ENCODE results near the gene ODAD3. TPM values are rescaled to one million over a fixed set of nuclear protein-coding genes. Genes with fewer than 3 reads are reported as not detected.

The ODAD3 gene
- not detected for total RNA-seq

DNA sequence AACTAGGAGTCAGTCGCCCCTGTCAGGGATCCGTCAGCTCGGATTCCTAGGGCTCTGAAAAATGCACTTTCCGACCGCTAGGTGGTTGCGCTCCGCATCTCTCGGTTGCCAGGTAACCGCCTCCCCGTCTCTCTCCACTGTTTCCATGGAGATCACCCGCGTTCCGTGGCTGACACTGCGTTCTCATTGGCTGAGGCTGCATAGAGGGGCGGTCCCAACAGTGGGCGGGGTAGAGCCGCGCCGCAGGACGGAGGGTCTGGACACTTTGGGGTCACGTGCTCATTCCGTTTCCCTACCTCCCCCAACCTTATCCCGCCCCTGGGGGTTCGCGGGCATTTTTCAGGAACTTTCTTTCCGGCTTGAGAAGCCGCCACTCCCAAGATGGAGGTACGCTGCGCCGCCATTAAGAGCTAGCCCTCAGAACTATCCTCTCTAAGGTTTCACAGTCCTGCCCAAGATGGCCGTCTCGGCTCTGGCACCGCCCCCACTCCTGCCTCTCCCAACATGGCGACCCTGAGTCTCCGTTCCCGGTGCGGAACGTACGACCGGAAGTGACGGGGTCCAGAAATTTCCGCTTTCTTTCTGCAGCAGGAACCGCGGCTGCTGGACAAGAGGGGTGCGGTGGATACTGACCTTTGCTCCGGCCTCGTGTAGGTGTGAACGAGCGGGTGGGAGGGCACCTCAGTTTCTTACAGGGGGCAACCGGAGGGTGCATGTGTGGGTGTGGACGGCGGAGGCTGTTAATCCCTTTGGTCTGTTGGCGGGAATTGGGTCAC is at the start of gene ODAD3, which contains the start of gene PRKCSH:
ODAD3 (minus strand) TSS at position 65 of the 776 bp plus-strand sequence. CDS start 105 bp downstream, outside the sequence.
PRKCSH (plus strand) TSS at position 579 of the 776 bp plus-strand sequence. CDS start 483 bp downstream, outside the sequence.
- DNase-seq (ENCODE audit: low spot score in 2 of 2) = peak; percentile 95 to 99
- intact Hi-C loops (cut with DNase I) = loop anchor here (1.0 to 2.0 kb wide), 5 partner anchors 13 to 89 kb away; partner anchors contain the start of genes CCDC159, SWSAP1, TMEM205 and ZNF653
- peaks cover 12 to 14% of the 10 kb centered on the region in 2 donors for H3K4me1 ChIP-seq
- peaks cover 21 to 25% of the 10 kb centered on the region in 2 donors for H3K36me3 ChIP-seq
- peak within 1 kb of the TSS; percentile 73 to 80 for H3K27ac ChIP-seq
- no peaks in the 10 kb centered on the region for H3K27me3 ChIP-seq
- TF ChIP-seq, protein P1, sequence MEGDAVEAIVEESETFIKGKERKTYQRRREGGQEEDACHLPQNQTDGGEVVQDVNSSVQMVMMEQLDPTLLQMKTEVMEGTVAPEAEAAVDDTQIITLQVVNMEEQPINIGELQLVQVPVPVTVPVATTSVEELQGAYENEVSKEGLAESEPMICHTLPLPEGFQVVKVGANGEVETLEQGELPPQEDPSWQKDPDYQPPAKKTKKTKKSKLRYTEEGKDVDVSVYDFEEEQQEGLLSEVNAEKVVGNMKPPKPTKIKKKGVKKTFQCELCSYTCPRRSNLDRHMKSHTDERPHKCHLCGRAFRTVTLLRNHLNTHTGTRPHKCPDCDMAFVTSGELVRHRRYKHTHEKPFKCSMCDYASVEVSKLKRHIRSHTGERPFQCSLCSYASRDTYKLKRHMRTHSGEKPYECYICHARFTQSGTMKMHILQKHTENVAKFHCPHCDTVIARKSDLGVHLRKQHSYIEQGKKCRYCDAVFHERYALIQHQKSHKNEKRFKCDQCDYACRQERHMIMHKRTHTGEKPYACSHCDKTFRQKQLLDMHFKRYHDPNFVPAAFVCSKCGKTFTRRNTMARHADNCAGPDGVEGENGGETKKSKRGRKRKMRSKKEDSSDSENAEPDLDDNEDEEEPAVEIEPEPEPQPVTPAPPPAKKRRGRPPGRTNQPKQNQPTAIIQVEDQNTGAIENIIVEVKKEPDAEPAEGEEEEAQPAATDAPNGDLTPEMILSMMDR (IDR thresholded peaks at IDR 0.05) = peak; percentile 86 to 97 (median 93)
- H3K4me3 ChIP-seq = peak within 1 kb of the TSS; percentile 82 to 93
- no peaks in the 10 kb centered on the region for H3K9me3 ChIP-seq

DNA sequence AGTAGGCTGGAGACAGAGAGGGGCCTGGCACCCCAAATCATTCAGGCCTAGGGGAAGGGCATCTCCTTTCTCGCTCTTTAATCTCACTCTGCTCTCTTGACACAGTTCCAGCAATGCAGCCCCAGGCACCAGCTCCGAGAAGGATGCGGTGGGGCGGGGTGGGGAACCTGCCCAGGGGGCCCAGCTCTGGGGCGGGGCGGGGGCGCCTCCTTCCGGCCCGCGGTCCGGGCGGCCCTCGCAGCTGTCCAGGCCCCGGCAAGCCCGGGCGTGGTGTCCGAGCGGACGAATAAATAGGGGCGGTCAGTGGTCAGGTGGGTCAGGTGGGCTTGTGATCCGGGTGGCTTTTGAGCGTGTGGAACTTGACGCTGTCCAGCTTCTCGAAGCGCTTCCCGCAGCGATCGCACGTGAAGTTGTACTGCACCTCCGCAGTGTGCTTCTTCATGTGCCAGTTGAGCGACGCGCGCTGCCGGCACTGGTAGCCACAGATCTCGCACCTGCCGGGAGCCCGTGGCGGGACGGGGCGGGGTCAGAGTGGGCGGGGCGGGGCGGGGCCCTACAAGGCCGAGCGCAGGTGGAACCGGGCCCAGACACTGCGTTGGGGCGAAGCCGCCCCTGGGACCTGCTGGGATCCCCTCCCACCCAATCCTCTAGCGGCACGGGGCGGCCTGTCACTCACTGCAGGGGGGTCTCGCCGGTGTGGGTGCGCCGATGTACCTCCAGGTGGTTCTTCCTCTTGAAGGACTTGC is 48.6 kb upstream of the ODAD3 start:
- H3K27me3 ChIP-seq = peaks cover 24% of the 10 kb centered on the region
- no peaks in the 10 kb centered on the region for H3K9me3 ChIP-seq
- H3K27ac ChIP-seq = no peak overlapping the region
- peaks cover 3 to 9% of the 10 kb centered on the region in 2 donors for H3K4me1 ChIP-seq
- TF ChIP-seq, protein P1 (IDR thresholded peaks at IDR 0.05) = no peak
- no peak for DNase-seq (ENCODE audit: low spot score in 2 of 2)
- peaks cover 21 to 31% of the 10 kb centered on the region in 2 donors for H3K36me3 ChIP-seq
- no peak overlapping the region for H3K4me3 ChIP-seq
- intact Hi-C loops (cut with DNase I) = loop anchor here (2.0 kb wide), 1 partner anchor 109 kb away; the partner anchor contains the start of gene SWSAP1

DNA sequence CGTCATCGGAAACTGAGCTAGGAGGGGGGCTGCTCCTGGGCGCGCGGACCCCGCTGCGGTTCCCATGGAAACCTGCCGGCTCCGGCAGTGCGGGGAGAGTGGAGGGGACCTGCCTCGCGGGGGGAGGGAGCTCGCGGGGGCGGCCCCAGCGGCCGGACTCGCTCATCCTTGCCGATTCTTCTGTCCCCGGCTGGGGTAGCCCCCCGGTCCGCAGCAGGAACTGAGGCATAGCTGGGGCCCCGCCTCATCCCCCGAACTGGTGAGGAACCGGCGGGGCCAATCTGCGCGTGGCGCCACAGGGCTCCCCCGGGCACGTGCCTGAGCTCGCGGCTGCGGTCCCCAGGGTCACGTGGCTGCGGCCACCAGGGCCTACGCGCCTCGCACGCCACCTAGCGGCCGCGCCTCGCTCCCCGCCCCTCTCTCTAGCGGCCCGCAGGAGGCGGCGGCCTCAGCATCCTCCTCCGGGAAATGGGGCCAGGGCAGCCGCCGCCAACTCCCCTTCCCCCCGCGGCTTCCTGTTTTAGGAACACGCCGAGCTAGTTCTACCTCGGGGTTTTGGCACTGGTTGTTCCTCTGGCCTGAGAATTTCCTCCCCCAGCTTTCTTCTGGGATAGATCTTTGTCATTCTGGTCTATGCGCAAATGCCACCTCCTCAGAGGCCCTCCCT is 47.6 kb upstream of the ODAD3 start:
- Histone ChIP-seq H3K27me3 (peaks cover 24% of the 10 kb centered on the region), H3K4me1 (peaks cover 3 to 9% of the 10 kb centered on the region in 2 donors), H3K27ac (no peak overlapping the region), H3K36me3 (peaks cover 18 to 30% of the 10 kb centered on the region in 2 donors), H3K9me3 (no peaks in the 10 kb centered on the region), H3K4me3 (peak overlapping the region; percentile 34 to 44)
- intact Hi-C loops (cut with DNase I) = loop anchor here (1.0 to 2.0 kb wide), 2 partner anchors 108 to 189 kb away; partner anchors contain the start of gene SWSAP1
- DNase-seq (ENCODE audit: low spot score in 2 of 2) = peak; percentile 49 to 87
- TF ChIP-seq, protein P1 (IDR thresholded peaks at IDR 0.05) = peak; percentile 84 to 96 (median 95)

DNA sequence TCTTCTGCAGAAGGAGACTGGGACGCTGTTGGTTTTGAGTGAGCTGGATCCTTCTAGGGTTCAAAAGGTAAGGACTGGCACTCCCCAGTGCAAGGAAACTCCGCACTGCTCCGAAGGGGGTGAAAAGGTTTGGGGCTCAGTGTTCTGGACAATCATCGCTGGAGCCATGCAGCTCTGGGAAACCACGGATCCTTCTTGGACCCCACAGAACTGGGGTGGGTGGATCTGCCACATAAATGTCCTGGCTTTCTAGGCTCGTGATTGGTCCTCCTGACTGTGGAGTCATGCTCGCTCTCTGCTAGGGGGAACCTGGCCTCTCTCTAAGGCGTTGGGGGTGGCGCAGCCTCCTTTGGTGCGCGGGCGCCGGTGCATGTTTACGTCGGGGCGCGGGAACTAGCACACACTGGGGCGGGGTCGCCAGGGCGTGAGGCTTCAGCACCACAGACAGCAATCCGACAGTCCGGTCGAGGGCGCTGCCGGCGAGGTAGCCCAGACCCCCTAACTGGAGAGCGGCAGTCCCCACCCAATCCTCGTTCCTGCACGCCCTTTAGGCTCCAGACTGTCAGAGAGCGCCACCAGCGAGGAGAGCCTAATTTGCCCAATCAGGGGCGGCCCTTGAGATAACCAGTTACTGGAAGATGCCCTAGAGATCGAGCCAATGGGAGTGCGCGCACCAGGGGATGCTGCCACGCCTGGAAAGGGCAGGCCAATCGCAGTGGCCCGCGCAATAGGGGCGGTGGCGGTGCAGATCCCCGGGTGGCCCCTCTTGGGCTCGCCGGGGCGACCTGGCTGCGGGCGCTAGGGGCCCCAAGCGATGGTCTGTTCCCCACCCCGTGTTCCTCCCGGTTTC is 46.8 kb upstream of the ODAD3 start:
- DNase-seq (ENCODE audit: low spot score in 2 of 2) = peak; percentile 19 to 79
- H3K9me3 ChIP-seq = no peaks in the 10 kb centered on the region
- H3K4me1 ChIP-seq = peaks cover 3 to 9% of the 10 kb centered on the region in 2 donors
- intact Hi-C loops (cut with DNase I) = loop anchor here (1.0 to 2.0 kb wide), 2 partner anchors 107 to 188 kb away; partner anchors contain the start of gene SWSAP1
- H3K27ac ChIP-seq = no peak overlapping the region
- H3K4me3 ChIP-seq = peak overlapping the region; percentile 34 to 44
- H3K36me3 ChIP-seq = peaks cover 11 to 22% of the 10 kb centered on the region in 2 donors
- TF ChIP-seq, protein P1 (IDR thresholded peaks at IDR 0.05) = no peak
- H3K27me3 ChIP-seq = peaks cover 24% of the 10 kb centered on the region

Data from ascending aorta (tissue), 2 donors.